GM21526 (cell line): ENCODE data around the gene TNP2.

ENCODE experiments used
- ATAC-seq: cut with Tn5 transposase; IDR thresholded peaks from one replicate; pipeline ENCODE4 v1.9.1; 2021; ENCODE audit warnings: moderate library complexity; ENCODE audit not compliant: unreplicated experiment, low FRiP score

Gene TNP2

DNA sequence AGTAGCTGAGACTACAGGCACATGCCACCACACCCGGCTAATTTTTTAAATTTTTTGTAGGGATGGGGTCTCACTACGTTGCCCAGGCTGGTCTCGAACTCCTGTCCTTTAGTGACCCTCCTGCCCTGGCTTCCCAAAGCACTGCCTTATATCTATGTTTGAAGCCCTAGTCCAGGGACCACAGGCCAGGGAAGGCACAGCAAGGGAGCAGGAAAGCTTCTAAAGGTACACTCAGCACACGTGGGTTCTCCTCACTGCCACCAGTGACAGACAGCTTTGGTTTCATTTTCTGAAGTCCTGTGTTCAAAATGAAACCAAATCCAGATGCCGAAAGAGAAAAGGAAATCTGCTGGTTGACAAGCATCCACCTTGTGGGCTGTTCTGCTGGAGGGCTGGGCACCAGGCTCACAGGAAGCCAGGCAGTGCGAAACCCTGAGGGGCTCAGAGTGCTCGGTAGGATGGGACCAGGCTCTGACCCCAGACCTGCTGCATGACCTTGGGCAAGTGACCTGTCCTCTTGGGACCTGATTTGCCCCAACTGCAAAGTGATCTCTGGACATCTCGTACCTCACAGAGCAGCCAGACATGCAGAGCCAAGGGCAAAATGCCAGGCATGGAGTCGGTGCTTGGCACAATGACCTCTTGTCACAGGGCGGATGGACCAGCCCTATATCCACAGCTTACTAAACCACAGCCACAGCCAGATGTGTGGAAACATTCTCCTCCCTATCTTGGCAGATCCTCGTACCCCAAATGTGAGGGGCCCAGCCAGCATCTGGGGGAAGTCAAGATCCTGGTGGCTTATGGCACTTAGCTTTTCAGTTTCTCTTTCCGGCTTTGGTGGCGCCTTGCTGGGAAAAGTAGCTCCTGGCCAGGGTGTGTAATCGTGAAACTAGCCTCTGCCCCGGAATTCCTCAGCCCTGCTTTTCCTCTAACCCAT lies 10.3 kb downstream of the TNP2 start:
- no peak for ATAC-seq

GRCh38 chr16:11257131-11257938 lies 11.8 kb downstream of the TNP2 start:
- no peak for ATAC-seq

GRCh38 chr16:11256661-11257130 lies 12.4 kb downstream of the TNP2 start:
- no peak for ATAC-seq

- ATAC-seq: peak; percentile 51
Measured at GRCh38 chr16:11255737-11256660, 13.1 kb downstream of the TNP2 start, which contains the start of gene SOCS1. Gene SOCS1, minus strand, starts transcription at chr16:11256204. Its CDS starts 726 bp downstream, at chr16:11255478.

GRCh38 chr16:11254913-11255736 lies 14.0 kb downstream of the TNP2 start:
- ATAC-seq: peak; percentile 7

GRCh38 chr16:11253995-11254912 lies 14.9 kb downstream of the TNP2 start:
- no peak for ATAC-seq

DNA sequence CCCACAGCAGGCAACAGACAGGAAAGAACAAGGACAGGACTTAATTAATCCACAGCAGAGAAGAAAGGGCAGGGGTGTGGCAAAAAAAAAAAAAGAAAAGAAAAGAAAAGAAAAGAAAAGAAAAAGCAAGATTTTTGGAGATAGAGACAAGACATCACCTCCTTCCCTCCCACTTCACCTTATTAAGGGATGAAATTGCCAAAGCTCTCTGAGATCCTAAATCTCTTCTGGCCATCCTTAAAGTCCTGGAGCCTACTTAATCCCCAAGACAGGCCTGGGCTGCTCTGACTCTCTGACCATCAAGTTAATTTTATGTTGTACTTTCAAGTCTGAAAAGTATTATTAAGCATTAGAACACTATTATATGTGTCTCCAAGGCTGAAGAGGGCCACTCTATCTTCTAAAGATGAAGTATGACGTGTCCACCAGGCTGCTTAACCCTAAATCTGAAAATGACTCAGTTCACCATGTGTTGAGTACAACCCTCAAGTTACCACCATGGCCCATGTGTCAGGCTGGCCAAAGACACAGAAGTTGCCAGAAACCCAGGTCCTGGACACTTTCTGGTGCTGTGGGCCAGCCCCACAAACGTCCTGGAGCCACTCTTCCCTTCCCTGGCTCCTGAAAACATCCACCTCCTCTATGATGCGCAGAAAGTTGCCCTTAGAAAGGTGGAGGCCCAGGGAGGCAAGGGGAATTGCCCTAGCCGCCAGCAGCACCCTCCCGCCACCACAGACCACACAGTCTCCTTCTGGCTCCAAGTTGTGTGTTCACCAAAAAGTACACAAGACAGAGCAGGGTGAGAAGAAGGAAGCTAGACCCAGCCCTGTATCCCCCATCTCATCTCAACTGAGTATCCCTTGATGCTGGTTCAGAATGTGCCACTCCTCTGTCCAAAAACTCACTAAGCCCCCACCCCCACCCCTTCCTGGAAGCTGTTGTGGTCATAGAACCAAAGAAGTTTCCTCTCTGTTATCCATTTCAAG lies 15.8 kb downstream of the TNP2 start:
- no peak for ATAC-seq

GRCh38 chr16:11252482-11252931 lies 16.6 kb downstream of the TNP2 start:
- ATAC-seq: no peak

GRCh38 chr16:11251525-11252481 lies 17.3 kb downstream of the TNP2 start:
- ATAC-seq: no peak

DNA sequence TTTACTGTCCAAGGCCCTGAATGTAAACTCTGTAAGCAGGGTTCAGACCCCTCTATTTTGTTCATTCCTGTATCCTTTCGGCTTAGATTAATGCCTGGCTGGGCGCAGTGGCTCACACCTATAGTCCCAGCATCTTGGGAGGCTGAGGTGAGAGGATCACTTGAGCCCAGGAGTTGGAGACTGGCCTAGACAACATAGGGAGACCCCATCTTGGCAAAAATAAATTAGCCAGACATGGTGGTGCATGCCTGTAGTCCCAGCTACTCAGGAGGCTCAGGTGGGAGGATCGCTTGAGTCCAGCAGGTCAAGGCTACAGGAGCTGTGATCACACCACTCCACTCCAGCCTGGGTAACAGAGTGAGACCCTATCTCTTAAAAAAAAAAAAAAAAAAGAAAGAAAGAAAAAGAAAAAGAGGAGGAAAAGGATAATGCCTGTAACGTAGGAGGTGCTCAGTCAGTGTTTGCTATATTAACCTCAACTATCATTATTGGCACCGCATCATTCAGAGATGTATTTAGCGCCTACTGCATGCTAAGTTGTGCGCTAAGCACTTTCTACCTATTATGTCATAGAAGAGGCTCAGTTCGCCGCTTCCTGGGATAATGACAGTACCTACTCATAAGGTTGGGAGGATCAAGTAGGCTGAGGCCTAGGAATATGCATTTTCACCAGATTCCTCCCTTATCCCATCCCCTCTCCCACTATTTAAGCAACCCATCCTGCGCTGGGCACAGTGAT lies 18.2 kb downstream of the TNP2 start:
- no peak for ATAC-seq

- ATAC-seq: no peak
Measured at GRCh38 chr16:11250091-11250785, 18.9 kb downstream of the TNP2 start.

DNA sequence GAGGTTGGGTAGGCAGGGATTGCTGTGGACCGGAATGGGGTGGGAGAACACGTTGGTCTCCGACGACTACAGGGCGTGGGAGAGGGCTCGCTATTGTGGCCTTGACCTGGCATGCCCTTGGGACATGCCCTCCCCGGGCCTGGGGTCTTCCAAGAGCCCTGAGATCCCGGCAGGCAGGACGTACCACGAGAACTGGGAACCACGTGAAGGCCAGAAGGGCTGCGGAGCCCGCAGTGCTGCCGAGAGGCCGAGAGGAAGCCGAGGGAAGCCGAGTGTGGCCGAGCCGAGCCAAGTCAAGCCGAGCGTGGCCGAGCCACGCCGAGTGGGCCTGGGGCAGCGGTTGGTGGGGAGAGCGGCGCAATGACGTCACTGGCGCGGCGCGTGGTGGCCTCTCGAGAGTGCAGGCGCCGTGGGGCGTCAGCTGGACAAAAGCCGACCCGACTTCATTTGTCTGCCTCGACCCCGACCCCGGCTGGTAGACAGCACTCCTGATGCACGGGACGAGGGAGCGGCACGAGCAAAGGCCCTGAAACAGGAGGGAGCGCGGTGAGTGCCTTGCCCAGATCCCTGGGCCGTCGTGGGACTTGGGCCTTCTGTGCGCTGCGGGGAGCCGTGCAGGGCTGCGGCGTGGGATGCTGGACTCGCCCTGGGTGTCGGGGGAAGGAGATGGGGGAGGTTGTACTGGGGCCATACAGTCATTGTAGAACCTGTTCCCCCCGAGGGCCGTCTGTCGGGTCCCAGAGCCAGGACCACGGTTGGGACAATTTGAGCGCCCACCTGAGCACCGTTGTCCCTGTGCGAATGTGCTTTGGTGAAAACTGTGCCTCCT lies 19.7 kb downstream of the TNP2 start:
- no peak for ATAC-seq

- no peak for ATAC-seq
Measured at GRCh38 chr16:11248133-11248532, 21.0 kb downstream of the TNP2 start.

DNA sequence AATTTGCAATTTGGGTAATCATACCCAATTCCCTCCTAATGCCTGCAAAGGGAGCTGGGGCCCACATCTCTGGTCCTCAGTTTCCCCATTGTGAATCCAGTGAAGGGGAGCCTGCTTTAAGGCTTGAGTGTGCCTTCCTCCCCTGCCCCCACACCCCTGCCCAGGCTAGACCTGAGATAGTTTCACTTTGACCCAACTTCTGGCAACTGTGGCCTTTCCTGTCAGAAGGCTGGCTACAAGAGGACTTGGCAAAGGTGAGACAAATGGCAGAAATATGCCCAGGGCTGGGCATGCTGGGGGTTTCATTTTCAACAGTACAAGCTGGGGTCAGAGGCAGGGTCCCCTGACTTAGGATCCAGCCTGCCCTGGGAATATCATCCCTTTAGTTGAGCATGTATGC lies 23.1 kb downstream of the TNP2 start:
- ATAC-seq: no peak
